HEK293 (cell line): ENCODE measurements around the gene DEFB121.

Experiments
- CTCF ChIA-PET: fragments of 350-600 bp; formaldehyde crosslinking; extraction: SDS; loops from one replicate; lab custom pipeline; 2021; ENCODE audit warnings: antibody characterized with exemption; lab: Yijun Ruan, JAX
- POLR2A ChIA-PET: fragments of 300-600 bp; formaldehyde crosslinking; extraction: SDS; loops from one replicate; lab custom pipeline; 2020; ENCODE audit warnings: antibody characterized with exemption, inconsistent platforms; lab: Yijun Ruan, JAX
- H3K27ac ChIP-seq: fragments of 200-500 bp; sonication (Bioruptor generic); 2 replicates; pipeline ENCODE4 v1.5.1; 2014; ENCODE audit warnings: low read depth, low read length, control low read depth, inconsistent platforms; ENCODE audit errors: extremely low read depth
- H3K36me3 ChIP-seq, 2 experiments: fragments of 200-500 bp in 1 of 2; sonication (Bioruptor generic) in 1 of 2; 1 replicate in 1 of 2; 2 replicates in 1 of 2; pipeline ENCODE4 v1.5.1; 2014 to 2017; ENCODE audit warnings: inconsistent platforms in 2 of 2, low read length in 2 of 2; ENCODE audit not compliant: control insufficient read depth in 2 of 2, insufficient read depth in 1 of 2
- H3K4me1 ChIP-seq: fragments of 200-500 bp; sonication (Bioruptor generic); 2 replicates; pipeline ENCODE4 v1.5.1; 2014; ENCODE audit warnings: mild to moderate bottlenecking, low read length, inconsistent platforms; ENCODE audit not compliant: control insufficient read depth, insufficient read depth
- H3K4me3 ChIP-seq: 2 replicates; pipeline ENCODE4 v1.5.1; 2011; ENCODE audit warnings: low read depth, mild to moderate bottlenecking, control low read depth, low read length, moderate library complexity
- H3K9me3 ChIP-seq: fragments of 200-500 bp; sonication (Bioruptor generic); 2 replicates; pipeline ENCODE4 v1.5.1; 2014; ENCODE audit warnings: low read depth, low read length, inconsistent platforms; ENCODE audit not compliant: control insufficient read depth, insufficient read depth
- BCL11B ChIP-seq: fragments of 450-650 bp; formaldehyde crosslinking; IDR thresholded peaks from 2 replicates; pipeline ENCODE4 v1.5.1; 2016; ENCODE audit warnings: low read depth, missing biosample characterization, missing genetic modification characterization
- GLI2 ChIP-seq: fragments of 450-650 bp; formaldehyde crosslinking; IDR thresholded peaks from 2 replicates; pipeline ENCODE4; 2017; ENCODE audit warnings: missing biosample characterization, missing genetic modification characterization, low read depth, borderline replicate concordance
- HOXD13 ChIP-seq: sonication (generic); formaldehyde crosslinking; IDR thresholded peaks from 2 replicates; pipeline ENCODE4 v1.8.0; 2022; ENCODE audit warnings: missing genetic modification reagents, borderline replicate concordance
- KLF7 ChIP-seq: fragments of 450-650 bp; formaldehyde crosslinking; IDR thresholded peaks from 2 replicates; pipeline ENCODE4 v1.5.1; 2016; ENCODE audit warnings: missing biosample characterization, missing genetic modification characterization, borderline replicate concordance
- SP3 ChIP-seq: fragments of 450-650 bp; formaldehyde crosslinking; IDR thresholded peaks from 2 replicates; pipeline ENCODE4 v1.5.1; 2016; ENCODE audit warnings: missing biosample characterization, missing genetic modification characterization
- TCF7L2 ChIP-seq: IDR thresholded peaks from 2 replicates; pipeline ENCODE4 v1.6.1; 2011; ENCODE audit warnings: low read depth, mild to moderate bottlenecking, inconsistent platforms, low read length, moderate library complexity, borderline replicate concordance
- YY1 ChIP-seq: fragments of 450-650 bp; formaldehyde crosslinking; IDR thresholded peaks from 2 replicates; pipeline ENCODE4 v1.5.1; 2018; ENCODE audit warnings: missing biosample characterization, missing genetic modification characterization
- ZBTB17 ChIP-seq: fragments of 450-650 bp; formaldehyde crosslinking; IDR thresholded peaks from 2 replicates; pipeline ENCODE4 v1.5.1; 2016; ENCODE audit warnings: missing biosample characterization, missing genetic modification characterization
- ZBTB49 ChIP-seq: fragments of 450-650 bp; formaldehyde crosslinking; IDR thresholded peaks from 2 replicates; pipeline ENCODE4 v1.5.1; 2016; ENCODE audit warnings: missing biosample characterization, missing genetic modification characterization, low read depth
- ZFP37 ChIP-seq: fragments of 450-650 bp; formaldehyde crosslinking; IDR thresholded peaks from 2 replicates; pipeline ENCODE4 v1.5.1; 2016; ENCODE audit warnings: missing biosample characterization, missing genetic modification characterization
- ZFP69B ChIP-seq: fragments of 450-650 bp; formaldehyde crosslinking; IDR thresholded peaks from 2 replicates; pipeline ENCODE4 v1.5.1; 2016; ENCODE audit warnings: missing biosample characterization, missing genetic modification characterization
- ZIC2 ChIP-seq: fragments of 450-650 bp; formaldehyde crosslinking; IDR thresholded peaks from 2 replicates; pipeline ENCODE4 v1.5.1; 2016; ENCODE audit warnings: missing biosample characterization, missing genetic modification characterization
- ZNF10 ChIP-seq: fragments of 450-650 bp; formaldehyde crosslinking; IDR thresholded peaks from 2 replicates; pipeline ENCODE4 v1.5.1; 2017; ENCODE audit warnings: missing biosample characterization, missing genetic modification characterization
- ZNF138 ChIP-seq: fragments of 450-650 bp; formaldehyde crosslinking; IDR thresholded peaks from 2 replicates; pipeline ENCODE4 v1.5.1; 2016; ENCODE audit warnings: missing biosample characterization, missing genetic modification characterization, borderline replicate concordance
- ZNF146 ChIP-seq: fragments of 450-650 bp; formaldehyde crosslinking; IDR thresholded peaks from 2 replicates; pipeline ENCODE4 v1.5.1; 2016; ENCODE audit warnings: missing biosample characterization, missing genetic modification characterization
- ZNF148 ChIP-seq: fragments of 450-650 bp; formaldehyde crosslinking; IDR thresholded peaks from 2 replicates; pipeline ENCODE4 v1.5.0; 2017; ENCODE audit warnings: missing biosample characterization, missing genetic modification characterization, borderline replicate concordance
- ZNF157 ChIP-seq: fragments of 450-650 bp; formaldehyde crosslinking; IDR thresholded peaks from 2 replicates; pipeline ENCODE4 v1.5.1; 2016; ENCODE audit warnings: missing biosample characterization, missing genetic modification characterization
- ZNF248 ChIP-seq: fragments of 450-650 bp; formaldehyde crosslinking; IDR thresholded peaks from 2 replicates; pipeline ENCODE4 v1.5.1; 2017; ENCODE audit warnings: missing biosample characterization, missing genetic modification characterization
- ZNF529 ChIP-seq: fragments of 450-650 bp; formaldehyde crosslinking; IDR thresholded peaks from 2 replicates; pipeline ENCODE4 v1.5.1; 2017; ENCODE audit warnings: missing genetic modification characterization, missing biosample characterization; ENCODE audit not compliant: insufficient replicate concordance
- ZNF580 ChIP-seq: fragments of 450-650 bp; formaldehyde crosslinking; IDR thresholded peaks from 2 replicates; pipeline ENCODE4 v1.5.1; 2016; ENCODE audit warnings: missing biosample characterization, missing genetic modification characterization
- ZNF704 ChIP-seq: fragments of 450-650 bp; formaldehyde crosslinking; IDR thresholded peaks from 2 replicates; pipeline ENCODE4 v1.5.1; 2016; ENCODE audit warnings: missing biosample characterization, missing genetic modification characterization

DEFB121 gene

GRCh38 chr20:31394900-31395299 lies 11.1 kb downstream of the DEFB121 start (continued):
- no peak for TF ChIP-seq ZNF704 (tag by site-specific recombination)
- no peak for TF ChIP-seq ZNF529 (tag by site-specific recombination)
- TF ChIP-seq, all 188 proteins: peak for 0

- ChIA-PET CTCF (interaction anchor here (0.5 to 1.1 kb wide), 2 partner anchors 47 to 1211 kb away, joined by 3 to 4 read pairs; no protein-coding TSS in a partner anchor), POLR2A (no interaction called here)
- TF ChIP-seq ZNF157, result no peak
- TF ChIP-seq ZBTB49 (tag by site-specific recombination), result no peak
- TF ChIP-seq TCF7L2, result no peak
- no peak for TF ChIP-seq ZFP37 (tag by site-specific recombination)
Observed at GRCh38 chr20:31392836-31393235, 13.2 kb downstream of the DEFB121 start.

GRCh38 chr20:31390490-31390889 lies 15.5 kb downstream of the DEFB121 start, which contains the start of gene DEFB119:
Gene DEFB119 (minus strand): TSS chr20:31390590. CDS start chr20:31390483, 107 bp downstream.
- Histone ChIP-seq H3K36me3 (no peaks in the 10 kb centered on the region), H3K27ac (no peak within 1 kb of the TSS), H3K9me3 (no peaks in the 10 kb centered on the region), H3K4me3 (no peak within 1 kb of the TSS), H3K4me1 (no peaks in the 10 kb centered on the region)
- POLR2A ChIA-PET, result no interaction called here
- TF ChIP-seq ZNF138 (tag by site-specific recombination) (no peak), ZNF146 (tag by site-specific recombination) (no peak), ZIC2 (tag by site-specific recombination) (no peak), ZNF10 (tag by site-specific recombination) (no peak)
- CTCF ChIA-PET, result interaction anchor here (1.0 kb wide), 1 partner anchor 112 kb away, joined by 4 read pairs; no protein-coding TSS in a partner anchor

More at GRCh38 chr20:31392836-31393235, 13.2 kb downstream of the DEFB121 start:
- Histone ChIP-seq H3K36me3 (no peaks in the 10 kb centered on the region), H3K9me3 (no peaks in the 10 kb centered on the region), H3K27ac (no peak overlapping the region), H3K4me1 (no peaks in the 10 kb centered on the region), H3K4me3 (no peak overlapping the region)

GRCh38 chr20:31374346-31374745 lies 31.7 kb downstream of the DEFB121 start:
- H3K4me1 ChIP-seq, result no peaks in the 10 kb centered on the region
- ChIA-PET POLR2A (no interaction called here), CTCF (no interaction called here)
- no peak overlapping the region for H3K27ac ChIP-seq
- H3K9me3 ChIP-seq, result no peaks in the 10 kb centered on the region
- no peaks in the 10 kb centered on the region for H3K36me3 ChIP-seq
- H3K4me3 ChIP-seq, result no peak overlapping the region
- TF ChIP-seq SP3 (no peak), ZNF704 (tag by site-specific recombination) (no peak), ZNF148 (tag by site-specific recombination) (no peak), ZNF580 (tag by site-specific recombination) (no peak), ZNF248 (tag by site-specific recombination) (no peak), ZBTB17 (tag by site-specific recombination) (no peak), YY1 (tag by site-specific recombination) (no peak), BCL11B (tag by site-specific recombination) (no peak), HOXD13 (CRISPR knock-in tag) (no peak), ZFP69B (tag by site-specific recombination) (no peak), GLI2 (tag by site-specific recombination) (no peak), KLF7 (tag by site-specific recombination) (no peak)
